GM18508 (cell line): Measurements from ENCODE around the gene FAM234A.
"Not testable (repeated sequence)": the region's sequence is repeated elsewhere in the genome, so short reads cannot be mapped to it uniquely, and the experiment has no call there.

Experiments used
- ATAC-seq: cut with Tn5 transposase; IDR thresholded peaks from one replicate; pipeline ENCODE4 v1.9.1; 2021; ENCODE audit warnings: moderate number of reproducible peaks; ENCODE audit not compliant: insufficient read depth, unreplicated experiment

Gene FAM234A

GRCh38 chr16:263182-263774 is 28.7 kb downstream of the FAM234A start:
- no peak for ATAC-seq

GRCh38 chr16:263944-264343 is 29.3 kb downstream of the FAM234A start:
- no peak for ATAC-seq

GRCh38 chr16:264440-264951 is 29.9 kb downstream of the FAM234A start:
- ATAC-seq: no peak

- ATAC-seq: no peak
Measured at GRCh38 chr16:265002-265529, 30.4 kb downstream of the FAM234A start.

GRCh38 chr16:265711-266110 is 31.1 kb downstream of the FAM234A start:
- no peak for ATAC-seq

GRCh38 chr16:266258-267164 is 31.9 kb downstream of the FAM234A start:
- no peak for ATAC-seq

- not testable (repeated sequence) for ATAC-seq
Measured at GRCh38 chr16:267562-267961, 32.9 kb downstream of the FAM234A start.

GRCh38 chr16:268141-269053 is 33.8 kb downstream of the FAM234A start:
- ATAC-seq: no peak

- no peak for ATAC-seq
Measured at GRCh38 chr16:269061-269796, 34.6 kb downstream of the FAM234A start.

- no peak for ATAC-seq
Measured at GRCh38 chr16:270381-271255, 36.0 kb downstream of the FAM234A start.

GRCh38 chr16:272633-273546 is 38.3 kb downstream of the FAM234A start:
- no peak for ATAC-seq

- no peak for ATAC-seq
Measured at GRCh38 chr16:273547-274421, 39.2 kb downstream of the FAM234A start.

GRCh38 chr16:275041-275641 is 40.5 kb downstream of the FAM234A start:
- ATAC-seq: no peak

GRCh38 chr16:275786-276232 is 41.2 kb downstream of the FAM234A start, which contains the start of gene RGS11:
Gene RGS11, minus strand, starts transcription at chr16:275944. Its CDS starts 33 bp downstream, at chr16:275911.
- no peak for ATAC-seq

- no peak for ATAC-seq
Measured at GRCh38 chr16:276426-277077, 41.9 kb downstream of the FAM234A start.
